Adrenal gland (tissue), 5 donors: ENCODE data around the gene KRTAP2-4.

ENCODE experiments used
- CTCF ChIP-seq, 6 experiments: fragments of 450-650 bp in 4 of 6; fragments of 200-600 bp in 2 of 6; sonication (generic) in 1 of 6; IDR thresholded peaks; 1 replicate in 5 of 6; 2 replicates in 1 of 6; pipeline versions ENCODE4 v1.5.1 to v1.8.0; 2016 to 2021; ENCODE audit warnings: antibody characterized with exemption in 6 of 6, mild to moderate bottlenecking in 2 of 6, moderate library complexity in 1 of 6
- POLR2A ChIP-seq, 2 donors: fragments of 450-650 bp; IDR thresholded peaks; one replicate each; pipeline ENCODE4 v1.6.1; 2017; ENCODE audit warnings: antibody characterized with exemption in 2 of 2, mild to moderate bottlenecking in 2 of 2, moderate library complexity in 1 of 2
- donor health status: DM: no; HTN: no; CAD: no.

GRCh38 chr17:41098481-41098880, 32.8 kb upstream of the KRTAP2-4 start:
- no peak for TF ChIP-seq CTCF (IDR thresholded peaks at IDR 0.05)
- no peak for TF ChIP-seq POLR2A (IDR thresholded peaks at IDR 0.05)
